ENCODE data around the gene ADAM10. TPM values are rescaled to one million over a fixed set of nuclear protein-coding genes. Genes with fewer than 3 reads are reported as not detected.
"Not testable (repeated sequence)": the region's sequence is repeated elsewhere in the genome, so short reads cannot be mapped to it uniquely, and the experiment has no call there.

Gene ADAM10
- total RNA-seq, 1 experiment from 2014 or later: 170 TPM

DNA sequence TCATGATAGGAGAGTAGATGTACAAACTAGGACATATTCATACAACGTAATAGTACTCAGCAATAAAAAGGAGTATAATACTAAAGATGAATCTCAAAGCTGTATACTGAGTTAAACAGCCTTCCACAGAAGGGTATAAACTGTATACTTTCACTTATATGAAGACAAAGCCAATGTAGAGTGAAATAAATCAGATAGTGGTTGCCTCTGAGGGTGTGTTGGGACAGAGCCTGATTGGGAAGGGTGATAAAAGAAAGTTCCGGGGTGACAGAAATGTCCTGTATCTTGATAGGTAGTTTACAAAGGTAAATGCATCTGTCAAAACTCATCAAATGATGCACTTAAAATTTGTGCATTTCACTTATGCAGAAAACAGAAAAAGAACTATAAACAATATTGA, 122.5 kb downstream of the ADAM10 start:
- no peak for DNase-seq
- CTCF ChIA-PET: no interaction called here
- Histone ChIP-seq H3K4me1 (no peaks in the 10 kb centered on the region), H3K36me3 (ENCODE audit: control insufficient read depth, insufficient read depth, low read length) (no peaks in the 10 kb centered on the region; the same call in 1 of the 2 replicates), H3K4me3 (ENCODE audit: low read depth, low read length) (no peak overlapping the region), H3K27me3 (replicated peaks; ENCODE audit: control insufficient read depth, insufficient read depth, low read length) (no peaks in the 10 kb centered on the region), H3K9me3 (no peaks in the 10 kb centered on the region)
- TF ChIP-seq, protein P1, sequence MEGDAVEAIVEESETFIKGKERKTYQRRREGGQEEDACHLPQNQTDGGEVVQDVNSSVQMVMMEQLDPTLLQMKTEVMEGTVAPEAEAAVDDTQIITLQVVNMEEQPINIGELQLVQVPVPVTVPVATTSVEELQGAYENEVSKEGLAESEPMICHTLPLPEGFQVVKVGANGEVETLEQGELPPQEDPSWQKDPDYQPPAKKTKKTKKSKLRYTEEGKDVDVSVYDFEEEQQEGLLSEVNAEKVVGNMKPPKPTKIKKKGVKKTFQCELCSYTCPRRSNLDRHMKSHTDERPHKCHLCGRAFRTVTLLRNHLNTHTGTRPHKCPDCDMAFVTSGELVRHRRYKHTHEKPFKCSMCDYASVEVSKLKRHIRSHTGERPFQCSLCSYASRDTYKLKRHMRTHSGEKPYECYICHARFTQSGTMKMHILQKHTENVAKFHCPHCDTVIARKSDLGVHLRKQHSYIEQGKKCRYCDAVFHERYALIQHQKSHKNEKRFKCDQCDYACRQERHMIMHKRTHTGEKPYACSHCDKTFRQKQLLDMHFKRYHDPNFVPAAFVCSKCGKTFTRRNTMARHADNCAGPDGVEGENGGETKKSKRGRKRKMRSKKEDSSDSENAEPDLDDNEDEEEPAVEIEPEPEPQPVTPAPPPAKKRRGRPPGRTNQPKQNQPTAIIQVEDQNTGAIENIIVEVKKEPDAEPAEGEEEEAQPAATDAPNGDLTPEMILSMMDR (IDR thresholded peaks at IDR 0.05; ENCODE audit: insufficient read depth in 1 of 2, low read depth in 1 of 2, low read length in 1 of 2, severe bottlenecking in 1 of 2, unreplicated experiment in 1 of 2): no peak
- Mint-ChIP-seq H3K36me3 (ENCODE audit: insufficient read depth, unreplicated experiment) (peaks cover 25% of the 10 kb centered on the region), H3K27me3 (ENCODE audit: insufficient read depth, unreplicated experiment) (no peaks in the 10 kb centered on the region), H3K27ac (ENCODE audit: unreplicated experiment) (no peak overlapping the region), H3K4me3 (ENCODE audit: unreplicated experiment) (no peak overlapping the region), H3K9me3 (ENCODE audit: unreplicated experiment) (no peaks in the 10 kb centered on the region), H3K4me1 (ENCODE audit: low read depth, unreplicated experiment) (no peaks in the 10 kb centered on the region)
- intact Hi-C loops (cut with micrococcal nuclease; ENCODE audit: unreplicated experiment): no loop called here
- BruUV-seq (replicated peaks): no TSS peak
- POLR2A ChIA-PET: no interaction called here

DNA sequence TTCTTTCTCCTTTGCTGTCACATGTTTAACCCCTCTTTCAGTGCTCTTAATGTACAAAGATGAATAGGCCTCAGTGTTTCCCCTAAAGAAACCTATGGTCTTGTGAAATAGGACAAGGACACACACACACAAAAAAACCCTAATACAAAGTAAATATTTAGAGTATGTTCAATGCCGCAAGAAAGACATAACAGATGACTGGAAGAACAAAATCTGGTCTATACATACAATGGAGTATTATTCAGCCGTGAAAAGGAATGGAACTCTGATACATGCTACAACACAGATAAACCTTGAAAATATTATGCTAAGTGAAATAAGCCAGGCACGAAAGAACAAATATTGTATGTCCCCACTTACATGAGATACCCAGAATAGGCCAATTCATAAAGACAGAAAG, 123.1 kb downstream of the ADAM10 start:
- no peak for DNase-seq
- H3K9me3 ChIP-seq: no peaks in the 10 kb centered on the region
- H3K4me3 ChIP-seq (ENCODE audit: low read depth, low read length): no peak overlapping the region
- H3K4me1 ChIP-seq: no peaks in the 10 kb centered on the region
- no peaks in the 10 kb centered on the region for H3K27me3 ChIP-seq (replicated peaks; ENCODE audit: control insufficient read depth, insufficient read depth, low read length)
- TF ChIP-seq, protein P1 (IDR thresholded peaks at IDR 0.05; ENCODE audit: insufficient read depth in 1 of 2, low read depth in 1 of 2, low read length in 1 of 2, severe bottlenecking in 1 of 2, unreplicated experiment in 1 of 2): no peak
- no peak overlapping the region for H3K4me3 Mint-ChIP-seq (ENCODE audit: unreplicated experiment)
- no peaks in the 10 kb centered on the region for H3K9me3 Mint-ChIP-seq (ENCODE audit: unreplicated experiment)
- ChIA-PET CTCF (no interaction called here), POLR2A (no interaction called here)
- no peaks in the 10 kb centered on the region; the same call in 1 of the 2 replicates for H3K36me3 ChIP-seq (ENCODE audit: control insufficient read depth, insufficient read depth, low read length)
- intact Hi-C loops (cut with micrococcal nuclease; ENCODE audit: unreplicated experiment): no loop called here
- no peak overlapping the region for H3K27ac Mint-ChIP-seq (ENCODE audit: unreplicated experiment)
- no TSS peak for BruUV-seq (replicated peaks)
- H3K36me3 Mint-ChIP-seq (ENCODE audit: insufficient read depth, unreplicated experiment): peaks cover 29% of the 10 kb centered on the region
- no peaks in the 10 kb centered on the region for H3K27me3 Mint-ChIP-seq (ENCODE audit: insufficient read depth, unreplicated experiment)
- H3K4me1 Mint-ChIP-seq (ENCODE audit: low read depth, unreplicated experiment): no peaks in the 10 kb centered on the region

DNA sequence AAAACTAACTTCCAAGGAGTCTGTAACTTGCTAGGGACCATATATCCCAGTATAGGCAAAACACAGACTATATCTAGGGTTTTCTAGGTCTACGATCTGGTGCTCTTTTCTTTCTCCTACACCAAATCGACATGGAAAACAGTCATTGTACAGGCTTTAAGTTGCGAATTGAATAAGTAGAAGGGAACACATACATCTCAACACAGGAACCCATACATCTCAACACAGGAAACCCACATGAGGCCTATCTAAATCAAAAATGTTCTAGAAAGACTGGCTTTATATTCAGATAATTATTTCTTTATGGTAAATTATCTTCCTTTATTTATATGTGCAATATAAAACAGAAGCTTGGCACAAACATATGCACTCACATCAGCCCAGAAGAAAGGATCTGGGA, 126.6 kb downstream of the ADAM10 start:
- no peak for DNase-seq
- Mint-ChIP-seq H3K36me3 (ENCODE audit: insufficient read depth, unreplicated experiment) (peaks cover 46% of the 10 kb centered on the region), H3K27ac (ENCODE audit: unreplicated experiment) (no peak overlapping the region), H3K4me3 (ENCODE audit: unreplicated experiment) (no peak overlapping the region), H3K9me3 (ENCODE audit: unreplicated experiment) (peaks cover 10% of the 10 kb centered on the region), H3K27me3 (ENCODE audit: insufficient read depth, unreplicated experiment) (no peaks in the 10 kb centered on the region), H3K4me1 (ENCODE audit: low read depth, unreplicated experiment) (no peaks in the 10 kb centered on the region)
- intact Hi-C loops (cut with micrococcal nuclease; ENCODE audit: unreplicated experiment): no loop called here
- H3K36me3 ChIP-seq (ENCODE audit: control insufficient read depth, insufficient read depth, low read length): no peaks in the 10 kb centered on the region
- BruUV-seq (replicated peaks): no TSS peak
- H3K9me3 ChIP-seq: peaks cover 8% of the 10 kb centered on the region; the same call in 1 of the 2 replicates
- CTCF ChIA-PET: no interaction called here
- no peaks in the 10 kb centered on the region for H3K27me3 ChIP-seq (replicated peaks; ENCODE audit: control insufficient read depth, insufficient read depth, low read length)
- H3K4me1 ChIP-seq: no peaks in the 10 kb centered on the region
- no peak overlapping the region for H3K4me3 ChIP-seq (ENCODE audit: low read depth, low read length)
- POLR2A ChIA-PET: no interaction called here
- TF ChIP-seq, protein P1 (IDR thresholded peaks at IDR 0.05; ENCODE audit: insufficient read depth in 1 of 2, low read depth in 1 of 2, low read length in 1 of 2, severe bottlenecking in 1 of 2, unreplicated experiment in 1 of 2): no peak

DNA sequence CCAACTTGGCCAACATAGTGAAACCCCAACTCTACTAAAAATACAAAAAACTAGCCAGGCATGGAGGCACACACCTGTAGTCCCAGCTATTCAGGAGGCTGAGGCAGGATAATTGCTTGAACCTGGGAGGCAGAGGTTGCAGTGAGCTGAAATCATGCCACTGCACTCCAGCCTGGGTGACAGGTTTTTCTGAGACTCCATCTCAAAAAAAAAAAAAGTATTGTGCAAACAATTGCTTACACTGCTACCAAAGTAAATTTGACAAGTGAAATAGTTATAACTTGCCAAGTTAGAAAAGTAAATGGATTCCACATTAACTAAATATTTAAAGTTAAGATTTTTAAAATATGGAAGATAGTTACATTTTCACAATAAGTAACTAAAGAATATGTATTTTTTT, 129.2 kb downstream of the ADAM10 start:
- H3K36me3 ChIP-seq (ENCODE audit: control insufficient read depth, insufficient read depth, low read length); H3K27me3 ChIP-seq (replicated peaks; ENCODE audit: control insufficient read depth, insufficient read depth, low read length); DNase-seq; H3K27me3 Mint-ChIP-seq (ENCODE audit: insufficient read depth, unreplicated experiment); H3K4me3 ChIP-seq (ENCODE audit: low read depth, low read length); H3K4me1 ChIP-seq; CTCF ChIA-PET; POLR2A ChIA-PET; BruUV-seq (replicated peaks); H3K4me1 Mint-ChIP-seq (ENCODE audit: low read depth, unreplicated experiment); H3K27ac Mint-ChIP-seq (ENCODE audit: unreplicated experiment); intact Hi-C loops (cut with micrococcal nuclease; ENCODE audit: unreplicated experiment); H3K4me3 Mint-ChIP-seq (ENCODE audit: unreplicated experiment): not testable (repeated sequence)
- Mint-ChIP-seq H3K36me3 (ENCODE audit: insufficient read depth, unreplicated experiment) (peaks cover 50% of the 10 kb centered on the region), H3K9me3 (ENCODE audit: unreplicated experiment) (peaks cover 28% of the 10 kb centered on the region)
- H3K9me3 ChIP-seq: peaks cover 21% of the 10 kb centered on the region
